ENCODE measurements around the gene PKHD1.

GRCh38 chr6:51842061-51842803 lies 245.2 kb downstream of the PKHD1 start:
- no peak for TF ChIP-seq CTCF (IDR thresholded peaks at IDR 0.05)
- no peak for TF ChIP-seq POLR2A (IDR thresholded peaks at IDR 0.05)
